Measurements from ENCODE around the gene GALNT8. TPM values are rescaled to one million over a fixed set of nuclear protein-coding genes. Genes with fewer than 3 reads are reported as not detected.
"Not testable (repeated sequence)": the region's sequence is repeated elsewhere in the genome, so short reads cannot be mapped to it uniquely, and the experiment has no call there.

GALNT8 gene
- total and polyA plus RNA-seq, 10 of the 15 experiments (the other 5 are each of a cell fraction or from before 2014, with no cell fraction given), result 0.14 to 0.81 (median 0.31) TPM; not detected in 1

DNA sequence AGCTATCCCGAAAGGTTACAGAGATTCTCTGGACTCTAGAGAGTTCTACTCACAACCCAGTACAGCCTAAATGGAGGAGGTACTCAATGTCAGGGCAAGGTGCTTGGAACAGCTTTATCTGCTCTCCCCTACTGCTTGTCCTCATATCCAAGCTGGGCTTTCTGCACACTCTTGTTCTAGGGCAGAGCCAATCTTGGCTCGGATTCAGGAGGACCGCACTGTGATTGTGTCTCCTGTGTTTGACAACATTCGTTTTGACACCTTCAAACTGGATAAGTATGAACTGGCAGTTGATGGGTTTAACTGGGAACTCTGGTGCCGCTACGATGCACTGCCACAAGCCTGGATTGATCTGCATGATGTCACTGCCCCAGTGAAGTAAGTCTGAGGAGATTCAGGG, 25.0 kb downstream of the GALNT8 start (continued):
- TF ChIP-seq, protein P1, sequence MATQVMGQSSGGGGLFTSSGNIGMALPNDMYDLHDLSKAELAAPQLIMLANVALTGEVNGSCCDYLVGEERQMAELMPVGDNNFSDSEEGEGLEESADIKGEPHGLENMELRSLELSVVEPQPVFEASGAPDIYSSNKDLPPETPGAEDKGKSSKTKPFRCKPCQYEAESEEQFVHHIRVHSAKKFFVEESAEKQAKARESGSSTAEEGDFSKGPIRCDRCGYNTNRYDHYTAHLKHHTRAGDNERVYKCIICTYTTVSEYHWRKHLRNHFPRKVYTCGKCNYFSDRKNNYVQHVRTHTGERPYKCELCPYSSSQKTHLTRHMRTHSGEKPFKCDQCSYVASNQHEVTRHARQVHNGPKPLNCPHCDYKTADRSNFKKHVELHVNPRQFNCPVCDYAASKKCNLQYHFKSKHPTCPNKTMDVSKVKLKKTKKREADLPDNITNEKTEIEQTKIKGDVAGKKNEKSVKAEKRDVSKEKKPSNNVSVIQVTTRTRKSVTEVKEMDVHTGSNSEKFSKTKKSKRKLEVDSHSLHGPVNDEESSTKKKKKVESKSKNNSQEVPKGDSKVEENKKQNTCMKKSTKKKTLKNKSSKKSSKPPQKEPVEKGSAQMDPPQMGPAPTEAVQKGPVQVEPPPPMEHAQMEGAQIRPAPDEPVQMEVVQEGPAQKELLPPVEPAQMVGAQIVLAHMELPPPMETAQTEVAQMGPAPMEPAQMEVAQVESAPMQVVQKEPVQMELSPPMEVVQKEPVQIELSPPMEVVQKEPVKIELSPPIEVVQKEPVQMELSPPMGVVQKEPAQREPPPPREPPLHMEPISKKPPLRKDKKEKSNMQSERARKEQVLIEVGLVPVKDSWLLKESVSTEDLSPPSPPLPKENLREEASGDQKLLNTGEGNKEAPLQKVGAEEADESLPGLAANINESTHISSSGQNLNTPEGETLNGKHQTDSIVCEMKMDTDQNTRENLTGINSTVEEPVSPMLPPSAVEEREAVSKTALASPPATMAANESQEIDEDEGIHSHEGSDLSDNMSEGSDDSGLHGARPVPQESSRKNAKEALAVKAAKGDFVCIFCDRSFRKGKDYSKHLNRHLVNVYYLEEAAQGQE (IDR thresholded peaks at IDR 0.05; ENCODE audit: low read depth, low read length), result no peak
- TF ChIP-seq CEBPB (IDR thresholded peaks at IDR 0.05; ENCODE audit: borderline replicate concordance in 1 of 2, low read depth in 2 of 2, low read length in 2 of 2) (no peak), SIN3A (IDR thresholded peaks at IDR 0.05; ENCODE audit: low read depth, low read length) (no peak), MYC (IDR thresholded peaks at IDR 0.05; ENCODE audit: insufficient read depth, insufficient read length, insufficient replicate concordance, low read length, severe bottlenecking) (no peak), TCF3 (IDR thresholded peaks at IDR 0.05; ENCODE audit: borderline replicate concordance, insufficient read depth, low read depth, low read length) (no peak), YBX1 (IDR thresholded peaks at IDR 0.05) (no peak), BCL11A (IDR thresholded peaks at IDR 0.05; ENCODE audit: low read depth, low read length) (no peak), ATF7 (IDR thresholded peaks at IDR 0.05; ENCODE audit: low read depth) (no peak), NRF1 (conservative IDR thresholded peaks at IDR 0.05; ENCODE audit: low read depth, low read length) (no peak), IKZF1 (conservative IDR thresholded peaks at IDR 0.05) (no peak), E2F4 (IDR thresholded peaks at IDR 0.05; ENCODE audit: low read depth, low read length) (no peak)
- TF ChIP-seq, protein P2, sequence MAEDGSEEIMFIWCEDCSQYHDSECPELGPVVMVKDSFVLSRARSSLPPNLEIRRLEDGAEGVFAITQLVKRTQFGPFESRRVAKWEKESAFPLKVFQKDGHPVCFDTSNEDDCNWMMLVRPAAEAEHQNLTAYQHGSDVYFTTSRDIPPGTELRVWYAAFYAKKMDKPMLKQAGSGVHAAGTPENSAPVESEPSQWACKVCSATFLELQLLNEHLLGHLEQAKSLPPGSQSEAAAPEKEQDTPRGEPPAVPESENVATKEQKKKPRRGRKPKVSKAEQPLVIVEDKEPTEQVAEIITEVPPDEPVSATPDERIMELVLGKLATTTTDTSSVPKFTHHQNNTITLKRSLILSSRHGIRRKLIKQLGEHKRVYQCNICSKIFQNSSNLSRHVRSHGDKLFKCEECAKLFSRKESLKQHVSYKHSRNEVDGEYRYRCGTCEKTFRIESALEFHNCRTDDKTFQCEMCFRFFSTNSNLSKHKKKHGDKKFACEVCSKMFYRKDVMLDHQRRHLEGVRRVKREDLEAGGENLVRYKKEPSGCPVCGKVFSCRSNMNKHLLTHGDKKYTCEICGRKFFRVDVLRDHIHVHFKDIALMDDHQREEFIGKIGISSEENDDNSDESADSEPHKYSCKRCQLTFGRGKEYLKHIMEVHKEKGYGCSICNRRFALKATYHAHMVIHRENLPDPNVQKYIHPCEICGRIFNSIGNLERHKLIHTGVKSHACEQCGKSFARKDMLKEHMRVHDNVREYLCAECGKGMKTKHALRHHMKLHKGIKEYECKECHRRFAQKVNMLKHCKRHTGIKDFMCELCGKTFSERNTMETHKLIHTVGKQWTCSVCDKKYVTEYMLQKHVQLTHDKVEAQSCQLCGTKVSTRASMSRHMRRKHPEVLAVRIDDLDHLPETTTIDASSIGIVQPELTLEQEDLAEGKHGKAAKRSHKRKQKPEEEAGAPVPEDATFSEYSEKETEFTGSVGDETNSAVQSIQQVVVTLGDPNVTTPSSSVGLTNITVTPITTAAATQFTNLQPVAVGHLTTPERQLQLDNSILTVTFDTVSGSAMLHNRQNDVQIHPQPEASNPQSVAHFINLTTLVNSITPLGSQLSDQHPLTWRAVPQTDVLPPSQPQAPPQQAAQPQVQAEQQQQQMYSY (CRISPR knock-in tag; IDR thresholded peaks at IDR 0.05), result no peak

GRCh38 chr12:4751654-4752053, 31.5 kb downstream of the GALNT8 start:
- WGBS (ENCODE audit: insufficient coverage, insufficient replicate concordance, low lambda C conversion rate, missing lambda C conversion rate), result 65% methylated on average over 1 of the region's 1 CpG
- H3K27ac ChIP-seq (ENCODE audit: control insufficient read depth, insufficient read depth); H4K20me1 ChIP-seq (ENCODE audit: control insufficient read depth, insufficient read depth); DNase-seq (ENCODE audit: low read depth, low spot score); in situ Hi-C loops (cut with MboI); H3K27me3 ChIP-seq (replicated peaks in 1 of 2; ENCODE audit: control insufficient read depth in 2 of 2, insufficient read depth in 2 of 2, low read length in 1 of 2); H3K79me2 ChIP-seq (ENCODE audit: control insufficient read depth, insufficient read depth, low read length); CTCF ChIA-PET; H3K36me3 ChIP-seq (ENCODE audit: control insufficient read depth in 2 of 2, insufficient read depth in 2 of 2, low read length in 1 of 2); RAD21 ChIA-PET (ENCODE audit: unreplicated experiment); FAIRE-seq; H3K9me3 ChIP-seq (replicated peaks; ENCODE audit: control insufficient read depth, insufficient read depth, low read length); POLR2A ChIA-PET; SMC1A ChIA-PET (ENCODE audit: uncharacterized antibody, unreplicated experiment); H3K4me3 ChIP-seq; H3K4me1 ChIP-seq (ENCODE audit: control insufficient read depth, insufficient read depth, low read length); H3K9ac ChIP-seq (ENCODE audit: control insufficient read depth, insufficient read depth, low read length); BruUV-seq (replicated peaks); H2AFZ ChIP-seq (ENCODE audit: control insufficient read depth, low read depth, low read length); H3K4me2 ChIP-seq (ENCODE audit: control insufficient read depth, insufficient read depth); ATAC-seq: not testable (repeated sequence)
- intact Hi-C loops (cut with micrococcal nuclease; ENCODE audit: unreplicated experiment), result loop anchor here (10.0 kb wide), 1 partner anchor 147 kb away; no protein-coding TSS in a partner anchor
